GM20431 (cell line): ENCODE results near the gene LORICRIN.
"Not testable (repeated sequence)": the region's sequence is repeated elsewhere in the genome, so short reads cannot be mapped to it uniquely, and the experiment has no call there.

Experiments
- in situ Hi-C: fragments of 300-500 bp; cut with MseI, MboI; formaldehyde crosslinking; loops from one replicate; pipeline ENCODE4 v1.15.0; 2020; ENCODE audit warnings: low sequenced_read_pairs; ENCODE audit not compliant: unreplicated experiment

The LORICRIN gene

DNA sequence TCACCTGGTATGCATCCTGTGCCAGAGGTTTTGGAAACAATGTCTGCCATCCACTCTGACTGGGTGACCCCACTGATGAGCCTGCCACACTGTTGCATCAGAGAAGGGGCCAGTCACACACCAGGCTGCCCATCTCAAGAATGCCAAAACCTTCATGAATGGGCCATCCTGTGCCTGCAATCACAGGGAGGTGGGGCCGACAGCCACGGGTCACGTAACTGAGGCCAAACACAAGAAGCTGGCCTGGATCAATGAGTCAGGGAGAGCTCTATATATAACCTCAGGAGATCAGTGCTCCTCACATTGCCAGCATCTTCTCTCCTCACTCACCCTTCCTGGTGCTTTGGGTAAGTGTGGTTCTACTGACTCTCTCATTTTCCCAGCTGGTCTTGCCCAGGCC, at the start of gene LORICRIN:
Gene LORICRIN (plus strand): TSS at position 301 of the 400 bp plus-strand sequence. CDS start 1,263 bp downstream, outside the sequence.
- in situ Hi-C loops: no loop called here

GRCh38 chr1:153210206-153210605, 49.3 kb upstream of the LORICRIN start:
- in situ Hi-C loops: no loop called here

DNA sequence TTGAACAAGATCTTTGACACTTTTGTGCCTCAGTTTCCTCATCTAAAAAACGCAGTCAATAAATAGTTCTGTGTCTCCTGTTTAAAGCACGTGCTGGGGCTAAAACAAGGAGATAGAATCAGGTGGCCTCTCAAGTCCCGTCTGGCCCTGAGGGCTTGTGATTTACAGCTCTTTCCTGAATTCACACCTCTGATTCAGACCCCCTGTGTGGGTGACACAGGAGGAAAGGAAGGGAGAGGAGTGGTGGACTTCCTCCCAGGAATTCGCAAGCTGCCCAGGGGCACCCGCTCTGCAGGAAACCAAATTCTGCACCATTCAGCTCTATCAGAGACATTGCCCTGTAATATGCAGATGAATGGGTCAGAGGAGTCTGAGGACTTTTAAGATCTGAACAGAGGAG, 47.3 kb upstream of the LORICRIN start:
- in situ Hi-C loops: no loop called here

DNA sequence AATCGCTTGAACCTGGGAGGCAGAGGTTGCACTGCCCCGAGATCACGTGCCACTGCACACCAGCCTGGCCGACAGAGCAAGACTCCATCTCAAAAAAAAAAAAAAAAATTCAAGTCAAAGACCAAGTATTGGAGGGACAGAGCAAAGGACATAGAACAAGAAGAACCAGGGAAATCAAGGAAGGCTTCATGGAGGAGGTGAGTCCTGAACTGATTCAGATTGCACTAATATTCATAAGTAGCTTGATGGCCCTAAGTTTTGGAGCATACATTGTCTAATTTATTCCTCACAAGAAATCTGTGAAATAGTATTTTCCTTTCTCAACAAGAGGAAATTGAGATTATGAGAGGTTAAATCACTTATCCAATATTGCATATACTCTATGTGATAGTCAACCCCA, 46.0 kb upstream of the LORICRIN start:
- in situ Hi-C loops: no loop called here

- in situ Hi-C loops: no loop called here
Observed at GRCh38 chr1:153217212-153217611, 42.3 kb upstream of the LORICRIN start, which contains the start of gene PRR9. PRR9 (plus strand) TSS chr1:153217584; CDS start chr1:153218145, 561 bp downstream.

GRCh38 chr1:153217744-153218416, 41.6 kb upstream of the LORICRIN start:
- in situ Hi-C loops: no loop called here

- in situ Hi-C loops: no loop called here
Observed at GRCh38 chr1:153220606-153221303, 38.7 kb upstream of the LORICRIN start.

GRCh38 chr1:153223040-153223891, 36.2 kb upstream of the LORICRIN start:
- in situ Hi-C loops: not testable (repeated sequence)

GRCh38 chr1:153227810-153228209, 31.7 kb upstream of the LORICRIN start:
- in situ Hi-C loops: no loop called here

- in situ Hi-C loops: no loop called here
Observed at GRCh38 chr1:153228491-153228890, 31.0 kb upstream of the LORICRIN start.

DNA sequence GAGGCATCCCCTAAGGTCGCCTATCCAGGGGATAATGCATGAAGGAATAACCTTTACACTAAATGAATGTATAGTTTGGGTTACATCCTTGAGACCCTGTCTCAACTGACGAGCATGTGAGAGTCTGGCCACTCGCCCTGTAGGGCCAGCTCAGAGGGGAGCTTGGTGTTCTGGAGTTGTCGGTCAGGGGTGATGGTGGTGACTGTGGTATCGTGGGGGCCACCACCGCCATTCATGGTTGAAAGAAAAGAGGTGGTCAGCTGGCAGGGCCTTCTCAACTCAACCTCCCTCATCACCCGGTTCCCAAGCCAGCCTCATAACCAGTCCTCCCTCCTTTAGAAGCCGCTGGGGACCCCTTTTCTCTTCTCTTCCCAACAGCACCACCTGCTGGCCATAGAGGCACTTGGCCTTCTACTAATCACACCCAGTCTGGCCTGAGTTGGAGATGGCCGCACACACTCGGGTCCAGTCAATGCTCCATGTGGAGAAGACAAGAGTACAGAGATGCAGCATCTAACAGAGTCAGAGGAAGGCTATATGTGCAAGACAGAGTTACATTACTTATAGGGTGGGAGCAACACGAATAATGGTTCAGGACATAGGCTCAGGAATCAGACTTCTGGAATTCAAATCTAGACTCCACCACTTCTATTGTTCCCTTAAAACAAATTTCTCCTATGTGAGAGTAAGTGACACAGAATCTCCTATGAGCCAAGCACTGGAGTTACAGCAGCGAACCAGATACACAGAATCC, 30.2 kb upstream of the LORICRIN start:
- in situ Hi-C loops: not testable (repeated sequence)

DNA sequence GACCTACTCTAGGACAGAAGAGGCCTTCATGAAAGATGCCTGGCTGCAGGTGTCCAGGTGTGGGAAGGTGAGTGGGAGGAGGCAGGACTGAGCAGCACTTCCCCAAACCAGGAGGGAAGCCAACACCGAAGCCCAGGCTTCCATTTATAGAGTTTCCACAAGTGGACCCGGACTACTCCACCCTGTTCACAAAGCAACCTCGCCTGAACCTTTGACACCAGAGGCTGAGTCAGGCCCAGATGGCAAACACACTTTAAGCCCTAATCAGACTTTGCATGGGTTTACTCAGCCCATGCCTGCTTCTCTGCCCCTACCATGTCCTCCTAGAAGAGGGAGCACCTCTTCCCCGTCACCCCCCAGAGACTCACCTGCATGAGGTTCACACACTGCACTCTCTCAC, 28.1 kb upstream of the LORICRIN start:
- in situ Hi-C loops: no loop called here

GRCh38 chr1:153231785-153232184, 27.7 kb upstream of the LORICRIN start:
- in situ Hi-C loops: no loop called here

- in situ Hi-C loops: no loop called here
Observed at GRCh38 chr1:153232553-153232952, 26.9 kb upstream of the LORICRIN start.

DNA sequence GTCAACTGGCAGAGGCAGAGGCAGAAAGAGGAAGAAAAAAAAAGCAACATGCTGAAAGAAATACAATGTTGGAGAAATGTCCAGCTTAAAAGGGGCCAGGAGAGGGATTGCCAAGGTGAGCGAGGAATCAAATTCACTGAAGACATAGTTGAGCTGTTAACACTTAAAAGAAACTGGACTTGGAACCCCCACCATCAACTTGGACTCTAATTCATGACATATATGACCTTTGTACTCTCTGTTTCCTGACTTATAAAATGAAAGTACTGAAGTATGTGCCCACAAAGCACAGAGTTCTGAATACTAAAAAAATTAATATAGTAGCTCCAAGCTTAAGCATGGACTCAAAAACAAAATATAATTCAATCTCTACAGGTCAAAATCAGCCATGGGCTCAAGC, 26.0 kb upstream of the LORICRIN start:
- in situ Hi-C loops: no loop called here

DNA sequence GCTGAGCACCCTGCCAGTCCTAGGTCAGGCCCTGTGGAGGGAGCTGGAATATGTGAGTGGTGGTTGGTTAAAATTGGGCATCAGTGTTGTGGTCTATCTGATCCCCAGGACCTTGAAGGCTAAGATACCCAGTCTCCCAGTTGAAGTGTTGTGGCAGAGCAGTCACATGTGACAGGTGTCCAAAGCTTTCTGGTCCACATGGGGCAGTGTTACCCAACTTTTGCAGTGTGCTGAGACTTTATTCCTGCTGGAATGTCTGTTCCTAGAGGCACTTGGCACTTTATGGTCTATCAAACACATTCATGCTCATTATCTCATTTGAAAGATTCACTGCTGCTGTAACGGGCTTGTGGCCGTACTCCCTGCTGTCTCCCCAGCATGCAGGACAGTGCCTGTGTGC, 21.0 kb upstream of the LORICRIN start:
- in situ Hi-C loops: no loop called here

GRCh38 chr1:153242160-153242559, 17.3 kb upstream of the LORICRIN start:
- in situ Hi-C loops: no loop called here

- in situ Hi-C loops: no loop called here
Observed at GRCh38 chr1:153245466-153245865, 14.0 kb upstream of the LORICRIN start.

- in situ Hi-C loops: no loop called here
Observed at GRCh38 chr1:153246018-153246417, 13.5 kb upstream of the LORICRIN start.

GRCh38 chr1:153246825-153247224, 12.7 kb upstream of the LORICRIN start:
- in situ Hi-C loops: no loop called here
